GM12874 (cell line): ENCODE data around the gene ABCG5.

ENCODE experiments used
- TF ChIP-seq, protein P1 (sequence below): IDR thresholded peaks from 2 replicates; pipeline ENCODE4 v1.5.1; 2011; ENCODE audit warnings: low read depth, mild to moderate bottlenecking, control low read depth, low read length, moderate library complexity; ENCODE audit not compliant: insufficient read depth

The ABCG5 gene

GRCh38 chr2:43790147-43790546, 48.5 kb downstream of the ABCG5 start:
- TF ChIP-seq, protein P1, sequence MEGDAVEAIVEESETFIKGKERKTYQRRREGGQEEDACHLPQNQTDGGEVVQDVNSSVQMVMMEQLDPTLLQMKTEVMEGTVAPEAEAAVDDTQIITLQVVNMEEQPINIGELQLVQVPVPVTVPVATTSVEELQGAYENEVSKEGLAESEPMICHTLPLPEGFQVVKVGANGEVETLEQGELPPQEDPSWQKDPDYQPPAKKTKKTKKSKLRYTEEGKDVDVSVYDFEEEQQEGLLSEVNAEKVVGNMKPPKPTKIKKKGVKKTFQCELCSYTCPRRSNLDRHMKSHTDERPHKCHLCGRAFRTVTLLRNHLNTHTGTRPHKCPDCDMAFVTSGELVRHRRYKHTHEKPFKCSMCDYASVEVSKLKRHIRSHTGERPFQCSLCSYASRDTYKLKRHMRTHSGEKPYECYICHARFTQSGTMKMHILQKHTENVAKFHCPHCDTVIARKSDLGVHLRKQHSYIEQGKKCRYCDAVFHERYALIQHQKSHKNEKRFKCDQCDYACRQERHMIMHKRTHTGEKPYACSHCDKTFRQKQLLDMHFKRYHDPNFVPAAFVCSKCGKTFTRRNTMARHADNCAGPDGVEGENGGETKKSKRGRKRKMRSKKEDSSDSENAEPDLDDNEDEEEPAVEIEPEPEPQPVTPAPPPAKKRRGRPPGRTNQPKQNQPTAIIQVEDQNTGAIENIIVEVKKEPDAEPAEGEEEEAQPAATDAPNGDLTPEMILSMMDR, result no peak

DNA sequence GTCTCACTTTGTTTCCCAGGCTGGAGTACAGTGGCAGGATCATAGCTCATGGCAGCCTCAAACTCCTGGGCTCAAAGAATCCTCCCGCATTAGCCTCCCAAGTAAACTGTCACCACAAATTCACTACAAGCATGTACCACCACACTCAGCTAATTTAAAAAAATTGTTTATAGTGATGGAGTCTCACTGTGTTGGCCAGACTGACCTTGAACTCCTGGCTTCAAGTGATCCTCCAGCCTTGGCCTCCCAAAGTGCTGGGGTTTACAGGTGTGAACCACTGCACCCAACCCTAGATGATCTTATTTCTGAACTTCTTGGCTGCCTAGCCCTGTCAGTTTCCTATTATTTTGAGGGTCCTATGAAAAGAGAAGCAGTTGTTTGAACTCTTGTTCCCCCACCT, 50.0 kb downstream of the ABCG5 start:
- TF ChIP-seq, protein P1, result no peak

DNA sequence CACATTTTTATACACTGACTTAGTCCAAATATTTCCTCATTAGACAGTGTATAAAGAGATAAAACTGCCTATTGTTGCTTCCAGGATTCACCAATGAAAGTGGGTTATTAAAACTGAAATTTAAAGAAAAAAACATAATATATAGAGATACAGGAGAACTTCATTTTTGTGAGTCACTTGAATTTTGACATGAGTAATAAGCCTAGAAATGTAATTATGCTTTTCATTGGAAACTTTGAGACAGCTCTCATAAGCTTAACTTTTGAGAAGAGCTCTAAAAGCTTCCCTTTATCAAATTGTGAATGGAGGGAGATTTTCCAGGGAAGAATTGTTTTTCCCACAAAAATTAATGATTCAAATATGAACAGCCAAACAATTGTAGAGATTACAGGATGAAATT, 50.7 kb downstream of the ABCG5 start:
- TF ChIP-seq, protein P1, result no peak

DNA sequence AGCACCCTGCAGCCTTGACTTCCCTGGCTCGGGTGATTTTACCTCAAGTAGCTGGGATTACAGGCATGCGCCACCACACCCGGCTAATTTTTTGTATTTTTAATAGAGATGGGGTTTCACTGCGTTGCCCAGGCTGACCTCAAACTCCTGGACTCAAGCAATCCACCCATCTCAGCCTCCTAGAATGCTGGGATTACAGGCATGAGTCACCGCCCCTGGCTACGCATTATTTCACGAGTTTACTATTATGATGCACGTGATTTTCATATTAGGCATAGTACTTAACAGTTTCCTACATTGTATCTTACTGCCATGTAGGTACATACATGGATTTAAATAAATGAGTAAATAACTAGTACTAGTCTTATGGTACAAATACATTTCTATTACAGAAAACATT, 60.4 kb downstream of the ABCG5 start:
- TF ChIP-seq, protein P1, result no peak

DNA sequence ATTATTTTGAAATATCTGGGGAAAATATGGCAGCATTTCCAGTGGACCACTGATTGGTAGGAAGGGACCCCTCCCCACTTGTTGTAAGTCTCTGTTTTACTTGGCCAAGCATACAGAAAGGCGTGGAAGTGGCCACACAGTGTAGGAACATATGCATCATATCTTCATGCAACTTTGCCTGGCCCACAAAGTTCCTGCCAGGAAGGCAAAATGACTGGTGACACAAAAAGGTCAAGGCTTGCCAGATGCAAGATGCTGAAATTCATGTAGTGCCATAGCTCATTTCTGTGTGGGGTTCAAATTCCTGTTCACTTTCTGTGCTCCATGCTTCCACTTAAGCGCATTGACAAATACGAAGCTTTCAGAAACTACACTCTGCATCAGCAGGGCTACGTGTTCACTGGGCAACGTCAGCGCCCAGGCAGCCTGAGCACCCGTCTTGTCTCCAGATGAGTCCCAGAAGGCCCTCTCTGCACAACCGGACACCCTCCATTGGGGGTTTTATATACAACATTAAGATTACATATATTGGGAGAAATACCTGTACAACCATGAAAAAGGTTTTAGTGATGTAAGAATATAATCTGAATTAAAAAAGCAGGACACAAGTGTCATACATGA, 61.2 kb downstream of the ABCG5 start:
- TF ChIP-seq, protein P1, result no peak

DNA sequence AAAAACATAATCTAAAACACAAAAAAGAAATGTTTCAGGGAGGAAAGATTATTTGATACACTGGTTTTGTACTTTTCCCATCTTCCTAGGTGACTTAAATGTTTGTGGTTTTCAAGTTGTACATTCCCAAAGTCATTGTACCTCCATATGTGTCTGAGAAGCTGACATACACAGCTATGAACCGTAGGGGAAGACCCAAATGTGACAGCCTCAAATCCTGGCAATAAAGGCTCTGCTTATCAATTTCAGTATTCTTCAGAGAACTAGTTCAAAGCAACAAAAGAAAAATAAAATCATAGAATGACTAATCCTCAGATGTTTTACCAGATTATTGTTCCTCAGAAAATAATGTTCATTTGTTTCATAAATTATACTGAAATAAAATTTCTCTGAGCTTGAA, 62.3 kb downstream of the ABCG5 start:
- TF ChIP-seq, protein P1, result no peak

DNA sequence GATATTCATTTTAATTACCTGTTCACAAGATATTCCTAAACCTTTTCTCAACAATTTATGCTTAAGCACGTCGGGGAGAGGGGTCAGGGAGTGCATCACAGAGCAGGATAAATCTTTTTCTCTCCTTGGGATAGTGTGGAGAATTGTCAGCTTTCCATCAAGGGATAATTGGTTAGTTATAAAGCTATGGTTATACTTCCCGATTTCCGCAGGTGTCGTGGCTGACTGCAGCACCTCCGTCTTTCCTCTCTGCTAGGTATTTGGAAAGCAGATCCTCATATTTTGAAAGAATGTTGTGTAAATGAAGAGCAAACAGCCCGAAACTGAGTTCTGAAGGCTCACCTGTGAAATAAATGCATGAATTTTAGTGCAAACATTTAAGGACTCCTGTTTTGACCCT, 64.0 kb downstream of the ABCG5 start:
- TF ChIP-seq, protein P1, result no peak
